ENCODE results near the gene ZDHHC9. TPM values are rescaled to one million over a fixed set of nuclear protein-coding genes. Genes with fewer than 3 reads are reported as not detected.

The ZDHHC9 gene
- total and polyA plus RNA-seq, 9 of the 15 experiments (the other 6 are each of a cell fraction or from before 2014, with no cell fraction given), result 6.8 to 22.4 (median 9.1) TPM

DNA sequence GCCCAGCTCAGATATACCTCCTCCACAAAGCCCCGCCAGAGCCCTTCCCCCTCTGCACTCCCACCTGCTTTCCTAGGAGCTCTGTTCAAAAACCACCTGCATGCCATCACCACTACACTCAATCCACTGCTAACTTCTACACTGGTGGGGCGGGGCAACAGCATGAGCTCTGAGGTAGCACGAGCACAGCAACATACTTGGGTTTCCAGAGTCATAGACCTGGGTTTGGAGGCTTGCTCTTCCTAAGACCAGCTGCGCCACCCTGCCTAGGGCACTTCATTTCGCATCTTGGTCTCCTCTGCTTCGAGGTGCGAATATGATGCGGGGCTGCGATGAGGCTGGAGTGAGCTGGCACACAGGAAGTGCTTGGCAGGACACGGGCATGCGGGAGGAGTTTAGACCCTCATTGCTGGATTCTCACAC lies 60.4 kb downstream of the ZDHHC9 start:
- 26% methylated on average over 8 of the region's 11 CpGs for WGBS (ENCODE audit: insufficient coverage, low coverage, missing lambda C conversion rate)
- no peak for ATAC-seq
- intact Hi-C loops (cut with micrococcal nuclease), result no loop called here
- no peak overlapping the region for H3K4me3 ChIP-seq
- no peak for FAIRE-seq
- no peaks in the 10 kb centered on the region for H3K9me3 ChIP-seq (replicated peaks; ENCODE audit: control insufficient read depth, insufficient read depth, low read depth, low read length)
- no peaks in the 10 kb centered on the region for H3K79me2 ChIP-seq (ENCODE audit: control insufficient read depth, insufficient read depth, low read length)
- no peak overlapping the region for H3K27ac ChIP-seq (ENCODE audit: extremely low read depth, low read depth, low read length)
- DNase-seq (ENCODE audit: extremely low read depth in 1 of 4, low spot score in 3 of 4), result no peak
- no peak overlapping the region for H2AFZ ChIP-seq (ENCODE audit: low read depth, low read length)
- BruUV-seq (replicated peaks), result no TSS peak
- no peak overlapping the region for H3K4me2 ChIP-seq (ENCODE audit: insufficient read depth, low read length)
- ChIA-PET POLR2A (interaction anchor here (0.5 to 0.6 kb wide), 3 partner anchors 14 to 744 kb away, joined by 3 to 4 read pairs (median 3); no protein-coding TSS in a partner anchor), CTCF (ENCODE audit: low intra/inter-chr PET ratio) (no interaction called here)
- no peaks in the 10 kb centered on the region for H3K36me3 ChIP-seq (ENCODE audit: control insufficient read depth, insufficient read depth, low read length)
- TF ChIP-seq CBX3 (IDR thresholded peaks at IDR 0.05; ENCODE audit: borderline replicate concordance in 1 of 2, low read length in 2 of 2), result no peak
- TF ChIP-seq, protein P1, sequence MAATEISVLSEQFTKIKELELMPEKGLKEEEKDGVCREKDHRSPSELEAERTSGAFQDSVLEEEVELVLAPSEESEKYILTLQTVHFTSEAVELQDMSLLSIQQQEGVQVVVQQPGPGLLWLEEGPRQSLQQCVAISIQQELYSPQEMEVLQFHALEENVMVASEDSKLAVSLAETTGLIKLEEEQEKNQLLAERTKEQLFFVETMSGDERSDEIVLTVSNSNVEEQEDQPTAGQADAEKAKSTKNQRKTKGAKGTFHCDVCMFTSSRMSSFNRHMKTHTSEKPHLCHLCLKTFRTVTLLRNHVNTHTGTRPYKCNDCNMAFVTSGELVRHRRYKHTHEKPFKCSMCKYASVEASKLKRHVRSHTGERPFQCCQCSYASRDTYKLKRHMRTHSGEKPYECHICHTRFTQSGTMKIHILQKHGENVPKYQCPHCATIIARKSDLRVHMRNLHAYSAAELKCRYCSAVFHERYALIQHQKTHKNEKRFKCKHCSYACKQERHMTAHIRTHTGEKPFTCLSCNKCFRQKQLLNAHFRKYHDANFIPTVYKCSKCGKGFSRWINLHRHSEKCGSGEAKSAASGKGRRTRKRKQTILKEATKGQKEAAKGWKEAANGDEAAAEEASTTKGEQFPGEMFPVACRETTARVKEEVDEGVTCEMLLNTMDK (IDR thresholded peaks at IDR 0.05; ENCODE audit: borderline replicate concordance, insufficient read depth, low read depth, low read length, poor library complexity, severe bottlenecking), result no peak
- TF ChIP-seq MEF2D (tag; conservative IDR thresholded peaks at IDR 0.05; ENCODE audit: low read depth), result no peak
- TF ChIP-seq TCF7 (IDR thresholded peaks at IDR 0.05; ENCODE audit: borderline replicate concordance), result no peak
- no peak for TF ChIP-seq TSHZ1 (CRISPR knock-in tag; IDR thresholded peaks at IDR 0.05)
- TF ChIP-seq, protein P2, sequence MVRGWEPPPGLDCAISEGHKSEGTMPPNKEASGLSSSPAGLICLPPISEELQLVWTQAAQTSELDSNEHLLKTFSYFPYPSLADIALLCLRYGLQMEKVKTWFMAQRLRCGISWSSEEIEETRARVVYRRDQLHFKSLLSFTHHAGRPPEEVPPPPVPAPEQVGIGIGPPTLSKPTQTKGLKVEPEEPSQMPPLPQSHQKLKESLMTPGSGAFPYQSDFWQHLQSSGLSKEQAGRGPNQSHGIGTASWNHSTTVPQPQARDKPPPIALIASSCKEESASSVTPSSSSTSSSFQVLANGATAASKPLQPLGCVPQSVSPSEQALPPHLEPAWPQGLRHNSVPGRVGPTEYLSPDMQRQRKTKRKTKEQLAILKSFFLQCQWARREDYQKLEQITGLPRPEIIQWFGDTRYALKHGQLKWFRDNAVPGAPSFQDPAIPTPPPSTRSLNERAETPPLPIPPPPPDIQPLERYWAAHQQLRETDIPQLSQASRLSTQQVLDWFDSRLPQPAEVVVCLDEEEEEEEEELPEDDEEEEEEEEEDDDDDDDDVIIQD (CRISPR knock-in tag; IDR thresholded peaks at IDR 0.05), result no peak
- TF ChIP-seq ZNF583 (CRISPR knock-in tag; IDR thresholded peaks at IDR 0.05), result no peak
- H4K20me1 ChIP-seq (replicated peaks; ENCODE audit: control insufficient read depth, insufficient read depth, low read length), result no peaks in the 10 kb centered on the region
- H3K4me1 ChIP-seq (replicated peaks in 1 of 2; ENCODE audit: control insufficient read depth in 2 of 2, insufficient read depth in 2 of 2, low read length in 2 of 2), result peaks cover 13 to 22% of the 10 kb centered on the region in 2 experiments
- no peaks in the 10 kb centered on the region for H3K9me1 ChIP-seq (ENCODE audit: control insufficient read depth, insufficient read depth, low read length)
- in situ Hi-C loops (cut with MboI), result no loop called here
- H3K9ac ChIP-seq (ENCODE audit: insufficient read depth in 1 of 2, low read depth in 2 of 2, low read length in 2 of 2), result no peak overlapping the region
- no peaks in the 10 kb centered on the region for H3K27me3 ChIP-seq (ENCODE audit: control insufficient read depth in 2 of 2, insufficient read depth in 2 of 2, low read length in 2 of 2)

Data from K562 (cell line).